Prostate gland (tissue), 2 donors: Measurements from ENCODE around the gene NEU2. TPM values are rescaled to one million over a fixed set of nuclear protein-coding genes. Genes with fewer than 3 reads are reported as not detected.

Experiments
- DNase-seq: peaks from one replicate; pipeline ENCODE4 v3.0.0-alpha.2; 2019; ENCODE audit warnings: low spot score
- H3K27ac ChIP-seq, 2 donors: fragments of 200-600 bp; sonication (generic); 2 replicates each; pipeline ENCODE4 v1.5.1; 2017 to 2019
- H3K27me3 ChIP-seq: fragments of 200-600 bp; sonication (generic); replicated peaks from 2 replicates; pipeline ENCODE4 v1.5.1; 2019; ENCODE audit not compliant: insufficient read depth
- H3K36me3 ChIP-seq, 2 donors: fragments of 200-600 bp; sonication (generic); 1 replicate in 1 of 2; 2 replicates in 1 of 2; pipeline versions ENCODE4 v1.5.1 to v1.8.1; 2017 to 2019
- H3K4me1 ChIP-seq: fragments of 200-600 bp; sonication (generic); replicated peaks from 2 replicates; pipeline ENCODE4 v1.5.1; 2019
- H3K4me3 ChIP-seq, 2 donors: fragments of 200-600 bp; sonication (generic); 2 replicates each; pipeline ENCODE4 v1.5.1; 2017 to 2019
- H3K9me3 ChIP-seq: fragments of 200-600 bp; sonication (generic); 2 replicates; pipeline ENCODE4 v1.5.1; 2017
- POLR2A ChIP-seq: fragments of 450-650 bp; IDR thresholded peaks from one replicate; pipeline ENCODE4 v1.6.1; 2016; ENCODE audit warnings: antibody characterized with exemption, mild to moderate bottlenecking
- POLR2AphosphoS5 ChIP-seq: sonication (generic); formaldehyde crosslinking; IDR thresholded peaks from one replicate; pipeline ENCODE4 v1.6.1; 2017; ENCODE audit warnings: antibody characterized with exemption
- WGBS: methylation state at CpG from one replicate; pipeline ENCODE4 v1.1.5; 2018; 5-methylcytosine and 5-hydroxymethylcytosine counted together
- intact Hi-C: fragments of 100-400 bp; cut with DNase I; formaldehyde crosslinking; loops from one replicate; pipeline ENCODE4 v1.14.2; 2022
- total RNA-seq, 2 donors: library from RNA; depleted of rRNA; stranded (reverse); fragments of >200 nt; gene quantifications; one replicate each; pipeline ENCODE4 v1.1.0, GENCODE V29; 2016
- TF ChIP-seq, protein P1 (sequence below), 4 experiments: fragments of 200-600 bp in 2 of 4; fragments of 450-650 bp in 2 of 4; sonication (generic) in 2 of 4; IDR thresholded peaks; 1 replicate in 3 of 4; 2 replicates in 1 of 4; pipeline ENCODE4 v1.5.1; 2016 to 2019; ENCODE audit warnings: antibody characterized with exemption in 4 of 4, mild to moderate bottlenecking in 2 of 4, moderate library complexity in 2 of 4

NEU2 gene
- total RNA-seq, 2 donors from 2014 or later: not detected

DNA sequence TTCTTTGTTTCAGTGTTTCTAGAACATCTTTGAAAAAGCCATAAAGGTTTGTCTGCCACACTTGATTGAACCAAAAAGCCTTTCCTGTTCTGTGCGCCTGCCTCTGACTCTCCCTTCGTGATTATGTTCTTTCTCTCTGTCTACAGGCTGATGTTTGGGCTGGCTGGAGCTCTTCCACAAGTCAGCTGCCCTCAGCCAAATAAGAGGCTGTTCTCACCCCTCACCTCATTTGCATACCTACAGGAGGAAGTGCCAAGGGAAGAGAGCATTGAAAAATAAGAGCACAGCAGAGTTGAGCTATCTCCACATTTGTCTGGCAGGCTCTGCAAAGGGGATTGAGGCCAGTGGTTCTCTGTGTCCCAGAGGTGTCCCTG lies 43.5 kb downstream of the NEU2 start:
- H3K27ac ChIP-seq: no peak overlapping the region
- H3K36me3 ChIP-seq: no peaks in the 10 kb centered on the region
- TF ChIP-seq POLR2A: no peak
- TF ChIP-seq, protein P1, sequence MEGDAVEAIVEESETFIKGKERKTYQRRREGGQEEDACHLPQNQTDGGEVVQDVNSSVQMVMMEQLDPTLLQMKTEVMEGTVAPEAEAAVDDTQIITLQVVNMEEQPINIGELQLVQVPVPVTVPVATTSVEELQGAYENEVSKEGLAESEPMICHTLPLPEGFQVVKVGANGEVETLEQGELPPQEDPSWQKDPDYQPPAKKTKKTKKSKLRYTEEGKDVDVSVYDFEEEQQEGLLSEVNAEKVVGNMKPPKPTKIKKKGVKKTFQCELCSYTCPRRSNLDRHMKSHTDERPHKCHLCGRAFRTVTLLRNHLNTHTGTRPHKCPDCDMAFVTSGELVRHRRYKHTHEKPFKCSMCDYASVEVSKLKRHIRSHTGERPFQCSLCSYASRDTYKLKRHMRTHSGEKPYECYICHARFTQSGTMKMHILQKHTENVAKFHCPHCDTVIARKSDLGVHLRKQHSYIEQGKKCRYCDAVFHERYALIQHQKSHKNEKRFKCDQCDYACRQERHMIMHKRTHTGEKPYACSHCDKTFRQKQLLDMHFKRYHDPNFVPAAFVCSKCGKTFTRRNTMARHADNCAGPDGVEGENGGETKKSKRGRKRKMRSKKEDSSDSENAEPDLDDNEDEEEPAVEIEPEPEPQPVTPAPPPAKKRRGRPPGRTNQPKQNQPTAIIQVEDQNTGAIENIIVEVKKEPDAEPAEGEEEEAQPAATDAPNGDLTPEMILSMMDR (IDR thresholded peaks at IDR 0.05): no peak
- no peak for TF ChIP-seq POLR2AphosphoS5
- DNase-seq: no peak
- intact Hi-C loops: no loop called here
- no peaks in the 10 kb centered on the region for H3K27me3 ChIP-seq
- WGBS: 11% methylated on average over 2 of the region's 2 CpGs
- no peaks in the 10 kb centered on the region for H3K4me1 ChIP-seq
- H3K9me3 ChIP-seq: no peaks in the 10 kb centered on the region
- no peak overlapping the region for H3K4me3 ChIP-seq

DNA sequence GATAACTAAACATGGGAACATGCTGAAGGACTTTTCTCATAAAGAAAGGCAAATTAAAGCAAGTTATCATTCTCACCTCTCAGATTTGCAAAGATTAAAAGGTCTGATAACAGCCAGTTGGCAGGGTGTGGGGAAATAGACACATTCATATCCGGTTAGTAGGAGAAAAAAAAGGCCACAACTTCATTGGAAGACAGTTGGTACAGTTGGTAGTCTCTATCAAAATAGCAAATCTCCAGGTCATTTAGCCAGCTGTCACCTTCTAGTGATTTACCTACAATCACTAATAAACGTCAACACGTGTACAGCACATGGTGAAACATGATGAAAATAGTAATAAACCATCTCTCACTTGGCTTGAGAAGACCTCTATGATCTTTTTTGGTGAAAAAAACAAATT lies 44.3 kb downstream of the NEU2 start:
- H3K4me1 ChIP-seq: no peaks in the 10 kb centered on the region
- no peak overlapping the region for H3K27ac ChIP-seq
- H3K36me3 ChIP-seq: no peaks in the 10 kb centered on the region
- no peak overlapping the region for H3K4me3 ChIP-seq
- no peaks in the 10 kb centered on the region for H3K9me3 ChIP-seq
- 19% methylated on average over 3 of the region's 3 CpGs for WGBS
- intact Hi-C loops: no loop called here
- no peak for TF ChIP-seq POLR2AphosphoS5
- TF ChIP-seq, protein P1 (IDR thresholded peaks at IDR 0.05): no peak
- TF ChIP-seq POLR2A: no peak
- no peak for DNase-seq
- H3K27me3 ChIP-seq: no peaks in the 10 kb centered on the region

DNA sequence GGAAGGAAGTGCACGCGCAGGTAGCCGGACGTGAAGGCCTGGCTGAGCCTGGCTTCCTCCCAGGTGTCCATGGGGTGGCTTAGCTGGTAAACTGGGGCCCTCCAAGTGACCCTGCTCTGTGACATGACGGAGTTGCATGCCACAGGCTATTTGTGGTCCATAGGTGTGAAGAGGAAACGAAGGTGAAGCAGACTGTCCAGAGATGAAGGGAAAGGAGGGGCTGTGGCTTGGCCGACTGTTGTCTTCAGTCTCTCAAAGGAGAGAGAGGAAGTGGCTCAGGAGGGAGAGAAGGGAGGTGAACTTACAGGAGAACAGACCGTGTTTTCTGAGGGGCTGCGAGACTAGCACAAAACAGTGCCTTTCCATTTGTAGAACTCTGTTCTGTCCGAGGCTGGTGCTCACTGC lies 47.0 kb downstream of the NEU2 start:
- Histone ChIP-seq H3K4me1 (no peaks in the 10 kb centered on the region), H3K9me3 (no peaks in the 10 kb centered on the region), H3K27ac (no peak overlapping the region), H3K4me3 (no peak overlapping the region), H3K36me3 (no peaks in the 10 kb centered on the region), H3K27me3 (no peaks in the 10 kb centered on the region)
- intact Hi-C loops: no loop called here
- DNase-seq: no peak
- WGBS: 57% methylated on average over 10 of the region's 10 CpGs
- TF ChIP-seq, protein P1 (IDR thresholded peaks at IDR 0.05): no peak
- no peak for TF ChIP-seq POLR2A
- no peak for TF ChIP-seq POLR2AphosphoS5

DNA sequence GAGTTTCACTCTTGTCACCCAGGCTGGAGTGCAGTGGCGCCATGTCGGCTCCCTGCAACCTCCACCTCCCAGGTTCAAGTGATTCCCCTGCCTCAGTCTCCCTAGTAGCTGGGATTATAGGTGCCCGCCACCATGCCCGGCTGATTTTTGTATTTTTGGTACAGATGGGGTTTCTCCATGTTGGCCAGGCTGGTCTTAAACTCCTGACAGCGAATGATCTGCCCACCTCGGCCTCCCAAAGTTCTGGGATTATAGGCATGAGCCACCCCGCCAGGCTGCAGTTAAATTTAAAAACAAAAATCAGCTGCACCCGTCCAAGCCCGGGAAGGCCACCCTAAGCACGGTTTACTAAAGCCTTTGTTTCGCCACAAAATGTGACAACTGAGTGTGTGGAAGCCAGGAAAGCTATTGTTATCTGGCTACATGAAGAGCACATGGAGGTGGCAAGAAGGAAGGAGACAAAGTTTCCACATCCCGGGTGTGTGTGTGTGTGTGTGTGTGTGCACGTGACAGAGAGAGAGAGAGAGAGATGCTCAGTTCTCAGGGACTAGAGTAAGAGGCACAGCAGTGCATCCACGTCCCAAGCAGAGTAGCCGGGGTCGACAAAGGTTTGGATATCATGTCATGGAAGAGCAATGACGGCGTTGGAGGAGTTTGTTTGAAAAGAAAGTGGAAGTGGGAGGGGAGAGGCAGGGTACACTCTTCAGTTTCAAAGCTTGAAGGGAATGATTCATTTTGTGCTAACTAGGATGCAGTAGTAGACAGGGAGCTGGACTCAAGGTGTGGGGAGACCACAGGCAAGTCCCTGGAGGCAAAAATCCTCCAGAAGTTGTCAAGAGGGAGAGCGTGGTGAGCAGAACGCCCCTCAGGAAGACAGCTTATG lies 47.7 kb downstream of the NEU2 start:
- WGBS: 85% methylated on average over 20 of the region's 20 CpGs
- DNase-seq: no peak
- TF ChIP-seq, protein P1 (IDR thresholded peaks at IDR 0.05): no peak
- no peak for TF ChIP-seq POLR2AphosphoS5
- TF ChIP-seq POLR2A: no peak
- Histone ChIP-seq H3K27me3 (no peaks in the 10 kb centered on the region), H3K27ac (no peak overlapping the region), H3K4me3 (no peak overlapping the region), H3K36me3 (no peaks in the 10 kb centered on the region), H3K4me1 (no peaks in the 10 kb centered on the region), H3K9me3 (no peaks in the 10 kb centered on the region)
- intact Hi-C loops: no loop called here

DNA sequence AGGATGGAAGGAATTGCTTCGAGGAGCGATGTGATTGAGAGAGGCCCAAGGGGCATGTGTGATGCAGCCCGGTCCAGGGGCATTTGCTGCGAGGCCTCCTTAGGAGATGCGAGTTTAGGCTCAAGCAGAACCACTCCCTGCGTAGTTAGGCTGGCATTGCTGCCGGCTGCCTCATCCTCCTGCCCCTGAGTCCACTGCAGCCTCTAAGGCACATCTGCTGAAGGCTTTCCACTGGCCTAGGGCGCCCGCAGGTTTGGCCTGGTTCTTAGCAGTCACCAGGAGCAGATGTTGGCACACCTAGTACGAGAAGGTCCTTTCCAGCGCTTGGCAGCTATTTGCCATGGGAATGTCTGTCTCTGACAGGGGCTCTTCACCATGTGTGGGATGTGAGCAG lies 48.4 kb downstream of the NEU2 start:
- Histone ChIP-seq H3K27ac (no peak overlapping the region), H3K4me1 (no peaks in the 10 kb centered on the region), H3K4me3 (no peak overlapping the region), H3K36me3 (no peaks in the 10 kb centered on the region), H3K27me3 (no peaks in the 10 kb centered on the region), H3K9me3 (no peaks in the 10 kb centered on the region)
- DNase-seq: no peak
- intact Hi-C loops: no loop called here
- TF ChIP-seq, protein P1 (IDR thresholded peaks at IDR 0.05): no peak
- TF ChIP-seq POLR2A (no peak), POLR2AphosphoS5 (no peak)
- 89% methylated on average over 11 of the region's 11 CpGs for WGBS
